Measurements from ENCODE around the gene RBMS3. TPM values are rescaled to one million over a fixed set of nuclear protein-coding genes. Genes with fewer than 3 reads are reported as not detected.
"Not testable (repeated sequence)": the region's sequence is repeated elsewhere in the genome, so short reads cannot be mapped to it uniquely, and the experiment has no call there.

Gene RBMS3
- total RNA-seq, 1 donor from 2014 or later = 3.8 TPM

- DNase-seq (ENCODE audit: low spot score, unreplicated experiment) = no peak
- Mint-ChIP-seq H3K27me3 (no peaks in the 10 kb centered on the region), H3K27ac (no peak overlapping the region), H3K4me3 (ENCODE audit: low read depth) (no peak overlapping the region), H3K9me3 (ENCODE audit: low read depth) (peaks cover 1% of the 10 kb centered on the region), H3K36me3 (ENCODE audit: insufficient read depth) (no peaks in the 10 kb centered on the region), H3K4me1 (ENCODE audit: low read depth) (peaks cover 14% of the 10 kb centered on the region)
- TF ChIP-seq CTCF (IDR thresholded peaks at IDR 0.05; ENCODE audit: unreplicated experiment) = no peak
Measured at GRCh38 chr3:29805757-29806156, 524.9 kb downstream of the RBMS3 start.

GRCh38 chr3:29808324-29808723 lies 527.5 kb downstream of the RBMS3 start:
- not testable (repeated sequence) for DNase-seq (ENCODE audit: low spot score, unreplicated experiment); H3K4me3 Mint-ChIP-seq (ENCODE audit: low read depth); H3K27ac Mint-ChIP-seq; H3K4me1 Mint-ChIP-seq (ENCODE audit: low read depth); H3K27me3 Mint-ChIP-seq; H3K9me3 Mint-ChIP-seq (ENCODE audit: low read depth); H3K36me3 Mint-ChIP-seq (ENCODE audit: insufficient read depth)

- no peaks in the 10 kb centered on the region for H3K4me1 Mint-ChIP-seq (ENCODE audit: low read depth)
- H3K36me3 Mint-ChIP-seq (ENCODE audit: insufficient read depth) = no peaks in the 10 kb centered on the region
- H3K27ac Mint-ChIP-seq = no peak overlapping the region
- no peak for DNase-seq (ENCODE audit: low spot score, unreplicated experiment)
- TF ChIP-seq CTCF (IDR thresholded peaks at IDR 0.05; ENCODE audit: unreplicated experiment) = no peak
- H3K4me3 Mint-ChIP-seq (ENCODE audit: low read depth) = no peak overlapping the region
- H3K27me3 Mint-ChIP-seq = no peaks in the 10 kb centered on the region
- H3K9me3 Mint-ChIP-seq (ENCODE audit: low read depth) = peaks cover 4% of the 10 kb centered on the region
Measured at GRCh38 chr3:29822071-29822470, 541.2 kb downstream of the RBMS3 start.

- TF ChIP-seq CTCF (IDR thresholded peaks at IDR 0.05; ENCODE audit: unreplicated experiment) = no peak
- H3K27me3 Mint-ChIP-seq = no peaks in the 10 kb centered on the region
- no peak overlapping the region for H3K4me3 Mint-ChIP-seq (ENCODE audit: low read depth)
- peaks cover 4% of the 10 kb centered on the region for H3K9me3 Mint-ChIP-seq (ENCODE audit: low read depth)
- H3K36me3 Mint-ChIP-seq (ENCODE audit: insufficient read depth) = no peaks in the 10 kb centered on the region
- no peak for DNase-seq (ENCODE audit: low spot score, unreplicated experiment)
- no peak overlapping the region for H3K27ac Mint-ChIP-seq
- no peaks in the 10 kb centered on the region for H3K4me1 Mint-ChIP-seq (ENCODE audit: low read depth)
Measured at GRCh38 chr3:29823233-29823632, 542.4 kb downstream of the RBMS3 start.

GRCh38 chr3:29826712-29827111 lies 545.8 kb downstream of the RBMS3 start:
- H3K27ac Mint-ChIP-seq = no peak overlapping the region
- no peaks in the 10 kb centered on the region for H3K4me1 Mint-ChIP-seq (ENCODE audit: low read depth)
- H3K27me3 Mint-ChIP-seq = no peaks in the 10 kb centered on the region
- no peak overlapping the region for H3K4me3 Mint-ChIP-seq (ENCODE audit: low read depth)
- H3K36me3 Mint-ChIP-seq (ENCODE audit: insufficient read depth) = no peaks in the 10 kb centered on the region
- no peak for DNase-seq (ENCODE audit: low spot score, unreplicated experiment)
- TF ChIP-seq CTCF (IDR thresholded peaks at IDR 0.05; ENCODE audit: unreplicated experiment) = no peak
- H3K9me3 Mint-ChIP-seq (ENCODE audit: low read depth) = peaks cover 4% of the 10 kb centered on the region

- no peaks in the 10 kb centered on the region for H3K4me1 Mint-ChIP-seq (ENCODE audit: low read depth)
- H3K9me3 Mint-ChIP-seq (ENCODE audit: low read depth) = peaks cover under 1% of the 10 kb centered on the region
- TF ChIP-seq CTCF (IDR thresholded peaks at IDR 0.05; ENCODE audit: unreplicated experiment) = no peak
- H3K4me3 Mint-ChIP-seq (ENCODE audit: low read depth) = no peak overlapping the region
- H3K27me3 Mint-ChIP-seq = no peaks in the 10 kb centered on the region
- H3K36me3 Mint-ChIP-seq (ENCODE audit: insufficient read depth) = no peaks in the 10 kb centered on the region
- no peak overlapping the region for H3K27ac Mint-ChIP-seq
- no peak for DNase-seq (ENCODE audit: low spot score, unreplicated experiment)
Measured at GRCh38 chr3:29827756-29828155, 546.9 kb downstream of the RBMS3 start.
